Urinary bladder (tissue), 4 donors: ENCODE results near the gene CTPS1. TPM values are rescaled to one million over a fixed set of nuclear protein-coding genes. Genes with fewer than 3 reads are reported as not detected.

Experiments used
- DNase-seq: peaks from one replicate; pipeline ENCODE4 v3.0.0-alpha.2; 2015; ENCODE audit errors: extremely low spot score
- H3K27ac ChIP-seq: one replicate; pipeline ENCODE4 v1.5.1; 2013; ENCODE audit warnings: low read depth, mild to moderate bottlenecking, moderate library complexity
- H3K36me3 ChIP-seq: one replicate; pipeline ENCODE4 v1.6.1; 2013; ENCODE audit warnings: mild to moderate bottlenecking, moderate library complexity; ENCODE audit not compliant: insufficient read depth
- H3K4me1 ChIP-seq: one replicate; pipeline ENCODE4 v1.6.1; 2013; ENCODE audit warnings: mild to moderate bottlenecking, moderate library complexity; ENCODE audit not compliant: insufficient read depth
- H3K4me3 ChIP-seq: one replicate; pipeline ENCODE4 v1.5.1; 2013; ENCODE audit warnings: low read depth, low read length
- WGBS: extraction: QIAGEN DNeasy Blood & Tissue Kit; methylation state at CpG from one replicate; pipeline ENCODE4 v1.1.7; 2013; 5-methylcytosine and 5-hydroxymethylcytosine counted together
- polyA plus RNA-seq: library from polyadenylated mRNA; stranded (reverse); fragments of 200-250 nt; gene quantifications from one replicate; pipeline ENCODE4 v1.2.3, GENCODE V29; 2013
- total RNA-seq: library from RNA; depleted of rRNA; stranded (reverse); fragments of >200 nt; gene quantifications from one replicate; pipeline ENCODE4 v1.2.3, GENCODE V29; 2014
- donor health status: healthy with polysubstance abuse.
- donor health status: healthy.

CTPS1 gene, protein sequence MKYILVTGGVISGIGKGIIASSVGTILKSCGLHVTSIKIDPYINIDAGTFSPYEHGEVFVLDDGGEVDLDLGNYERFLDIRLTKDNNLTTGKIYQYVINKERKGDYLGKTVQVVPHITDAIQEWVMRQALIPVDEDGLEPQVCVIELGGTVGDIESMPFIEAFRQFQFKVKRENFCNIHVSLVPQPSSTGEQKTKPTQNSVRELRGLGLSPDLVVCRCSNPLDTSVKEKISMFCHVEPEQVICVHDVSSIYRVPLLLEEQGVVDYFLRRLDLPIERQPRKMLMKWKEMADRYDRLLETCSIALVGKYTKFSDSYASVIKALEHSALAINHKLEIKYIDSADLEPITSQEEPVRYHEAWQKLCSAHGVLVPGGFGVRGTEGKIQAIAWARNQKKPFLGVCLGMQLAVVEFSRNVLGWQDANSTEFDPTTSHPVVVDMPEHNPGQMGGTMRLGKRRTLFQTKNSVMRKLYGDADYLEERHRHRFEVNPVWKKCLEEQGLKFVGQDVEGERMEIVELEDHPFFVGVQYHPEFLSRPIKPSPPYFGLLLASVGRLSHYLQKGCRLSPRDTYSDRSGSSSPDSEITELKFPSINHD
- total RNA-seq, result 22.9 TPM
- polyA plus RNA-seq, result 43.8 TPM

DNA sequence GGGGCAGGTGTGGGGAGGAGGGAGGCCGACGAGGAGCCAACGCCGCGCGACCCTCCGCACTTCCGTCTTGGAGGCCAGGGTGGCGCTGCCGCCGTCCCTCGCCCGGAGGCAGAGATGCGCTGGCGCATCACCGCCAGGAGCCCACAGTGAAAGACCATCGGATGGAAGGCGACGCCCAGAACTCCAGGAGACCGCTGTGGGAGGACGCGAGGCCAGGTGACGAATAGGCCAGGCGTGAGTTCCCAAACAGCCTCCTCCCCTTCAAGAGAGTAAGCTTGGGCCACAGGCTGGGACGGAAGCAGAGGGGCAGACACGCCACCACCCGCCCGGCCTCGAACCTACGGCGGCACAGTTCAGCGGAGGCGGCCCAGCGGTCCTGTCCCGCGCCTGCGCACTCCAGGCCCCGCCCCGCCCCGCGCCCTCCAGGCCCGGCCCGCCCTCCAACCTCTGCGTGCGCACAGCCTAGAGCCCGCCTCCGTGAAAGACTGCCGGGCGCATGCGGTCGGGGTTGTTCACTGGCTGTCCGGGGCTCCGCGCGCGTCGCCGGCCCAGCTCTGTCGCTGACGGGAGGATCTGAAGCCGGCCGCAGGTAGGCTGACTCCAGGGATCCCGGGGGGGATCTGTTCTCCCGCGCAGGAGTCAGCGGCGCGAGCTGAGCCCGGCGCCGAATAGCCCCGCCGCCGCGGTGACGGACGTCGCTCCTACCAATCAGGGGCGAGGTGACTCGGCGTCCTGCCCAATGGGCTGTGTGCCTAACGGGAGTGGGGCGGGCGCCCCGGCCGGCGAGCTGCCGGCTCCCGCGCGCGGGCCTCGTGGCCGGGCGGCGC is at the start of gene CTPS1:
Gene CTPS1 (plus strand): TSS at position 456 of the 827 bp plus-strand sequence. CDS start 3,595 bp downstream, outside the sequence.
- H3K4me1 ChIP-seq, result peaks cover 5% of the 10 kb centered on the region

DNA sequence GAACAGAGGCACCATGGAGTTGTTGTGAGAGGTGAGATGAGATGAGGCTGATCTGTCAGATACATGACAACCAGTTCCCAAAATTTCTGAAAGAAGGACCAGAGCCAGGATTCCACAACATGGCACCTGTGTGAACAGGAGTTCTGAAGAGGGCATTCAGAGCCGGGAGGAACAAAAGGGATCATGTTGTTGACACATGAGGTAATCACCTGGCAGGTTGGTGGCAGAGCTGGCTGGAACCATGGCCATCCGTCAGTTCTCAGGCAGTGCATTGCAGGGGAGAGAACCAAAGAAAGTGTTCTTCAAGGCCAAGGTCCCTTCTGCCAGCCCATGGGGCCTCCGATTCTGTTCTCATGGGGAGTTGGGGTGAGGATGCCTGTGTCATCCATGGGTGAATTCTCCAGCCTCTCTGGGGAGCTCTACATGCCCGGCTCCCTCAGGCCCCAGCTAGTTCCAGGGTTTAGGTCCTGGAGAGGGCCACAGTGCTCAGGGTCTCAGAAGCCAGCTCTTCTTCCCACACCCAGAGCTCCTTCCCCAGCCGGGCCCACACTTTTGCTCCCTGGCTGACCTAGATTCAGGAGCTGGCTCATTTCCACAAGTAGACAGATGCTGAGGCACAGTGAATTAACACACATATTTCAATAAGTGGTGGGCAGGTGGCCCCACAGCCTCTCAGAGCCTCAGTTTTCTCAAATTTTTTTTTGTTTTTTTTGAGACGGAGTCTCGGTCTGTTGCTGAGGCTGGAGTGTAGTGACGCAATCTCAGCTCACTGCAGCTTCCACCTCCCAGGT is 49.1 kb upstream of the CTPS1 start:
- H3K36me3 ChIP-seq, result no peaks in the 10 kb centered on the region
- WGBS, result 88% methylated on average over 8 of the region's 8 CpGs
- H3K4me3 ChIP-seq, result no peak overlapping the region
- DNase-seq, result no peak
- H3K4me1 ChIP-seq, result no peaks in the 10 kb centered on the region
- no peak overlapping the region for H3K27ac ChIP-seq

More for the DNA sequence above, at the start of gene CTPS1:
- Histone ChIP-seq H3K27ac (peak within 1 kb of the TSS; percentile 84), H3K4me3 (peak within 1 kb of the TSS; percentile 65), H3K36me3 (no peaks in the 10 kb centered on the region)
- under 1% methylated on average over 96 of the region's 96 CpGs for WGBS
- DNase-seq, result peak; percentile 84

DNA sequence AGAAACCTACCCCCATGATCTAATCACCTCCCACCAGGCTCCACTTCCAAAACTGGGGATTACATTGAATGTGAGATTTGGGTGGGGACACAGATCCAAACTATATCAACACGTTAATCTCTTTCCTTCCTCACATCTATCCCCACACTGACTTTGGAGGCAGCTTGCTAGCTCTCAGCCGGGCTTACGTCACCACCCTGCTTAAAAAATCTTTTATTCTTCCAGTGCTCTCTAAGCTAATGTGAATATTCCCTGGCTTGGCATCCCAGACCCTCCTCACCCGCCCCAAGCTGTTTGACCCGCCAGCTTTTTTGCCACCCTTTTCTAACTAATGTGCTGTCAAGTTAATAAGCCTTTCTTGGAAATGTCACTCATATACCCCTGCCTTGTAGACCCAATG is 47.9 kb upstream of the CTPS1 start:
- Histone ChIP-seq H3K27ac (no peak overlapping the region), H3K36me3 (no peaks in the 10 kb centered on the region), H3K4me1 (no peaks in the 10 kb centered on the region), H3K4me3 (no peak overlapping the region)
- 84% methylated on average over 5 of the region's 5 CpGs for WGBS
- DNase-seq, result no peak

DNA sequence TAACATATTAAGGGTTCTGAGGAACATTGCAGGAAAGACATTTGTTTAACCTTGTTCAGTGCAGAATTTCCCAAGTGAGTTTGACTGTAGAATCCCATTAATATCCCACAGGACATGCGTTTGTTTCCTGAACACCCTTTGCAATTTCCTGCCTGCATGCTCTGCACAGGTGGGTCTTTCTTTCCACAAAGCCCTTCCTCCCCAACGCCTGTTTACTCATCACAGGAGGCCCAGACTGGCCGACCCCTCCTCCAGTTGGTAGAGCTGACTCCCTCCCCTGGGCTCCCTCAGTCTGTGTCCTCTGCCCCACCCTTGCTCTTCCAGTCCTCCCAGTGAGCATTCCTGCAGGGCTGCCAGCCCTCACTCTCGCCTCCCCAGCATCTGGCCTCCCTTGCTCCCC is 47.5 kb upstream of the CTPS1 start:
- no peak for DNase-seq
- Histone ChIP-seq H3K4me3 (no peak overlapping the region), H3K27ac (no peak overlapping the region), H3K36me3 (no peaks in the 10 kb centered on the region), H3K4me1 (no peaks in the 10 kb centered on the region)
- 49% methylated on average over 4 of the region's 4 CpGs for WGBS

DNA sequence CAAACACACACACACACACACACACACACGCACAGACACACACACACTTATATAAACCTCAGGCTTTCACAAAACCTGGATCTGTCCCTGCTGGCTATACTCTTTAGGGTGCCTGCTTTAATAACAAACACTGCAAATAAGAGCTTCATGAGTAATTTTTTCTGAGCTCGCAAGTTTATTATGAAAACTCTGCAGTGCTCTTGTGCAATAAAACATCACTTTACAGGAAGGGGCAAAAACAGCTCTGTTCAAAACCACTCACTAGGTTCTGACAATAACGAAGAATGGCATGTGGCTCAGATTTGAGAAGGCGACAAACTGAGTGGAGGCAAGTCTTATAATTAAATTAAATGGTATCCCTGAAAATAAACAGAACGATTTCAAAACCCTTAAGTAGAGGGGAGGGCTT is 42.6 kb upstream of the CTPS1 start:
- DNase-seq, result no peak
- Histone ChIP-seq H3K4me3 (no peak overlapping the region), H3K27ac (no peak overlapping the region), H3K36me3 (no peaks in the 10 kb centered on the region), H3K4me1 (no peaks in the 10 kb centered on the region)
- 72% methylated on average over 5 of the region's 5 CpGs for WGBS

DNA sequence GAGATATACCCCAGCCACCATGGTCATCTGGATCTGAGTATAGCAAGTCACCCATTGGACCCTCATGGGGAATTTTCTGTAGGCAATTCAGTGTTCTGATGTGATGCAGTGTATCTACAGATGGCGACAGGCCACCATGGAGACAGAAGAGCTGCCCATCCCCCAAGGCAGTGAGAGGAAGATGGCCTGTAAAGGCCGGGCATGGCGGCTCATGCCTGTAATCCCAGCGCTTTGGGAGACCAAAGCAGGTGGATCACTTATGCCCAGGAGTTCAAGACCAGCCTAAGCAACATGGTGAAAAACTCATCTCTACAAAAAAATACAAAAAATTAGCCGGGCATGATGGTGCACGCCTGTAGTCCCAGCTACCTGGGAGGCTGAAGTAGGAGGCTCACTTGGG is 41.1 kb upstream of the CTPS1 start:
- 95% methylated on average over 6 of the region's 6 CpGs for WGBS
- no peak for DNase-seq
- Histone ChIP-seq H3K27ac (no peak overlapping the region), H3K4me1 (no peaks in the 10 kb centered on the region), H3K36me3 (no peaks in the 10 kb centered on the region), H3K4me3 (no peak overlapping the region)

DNA sequence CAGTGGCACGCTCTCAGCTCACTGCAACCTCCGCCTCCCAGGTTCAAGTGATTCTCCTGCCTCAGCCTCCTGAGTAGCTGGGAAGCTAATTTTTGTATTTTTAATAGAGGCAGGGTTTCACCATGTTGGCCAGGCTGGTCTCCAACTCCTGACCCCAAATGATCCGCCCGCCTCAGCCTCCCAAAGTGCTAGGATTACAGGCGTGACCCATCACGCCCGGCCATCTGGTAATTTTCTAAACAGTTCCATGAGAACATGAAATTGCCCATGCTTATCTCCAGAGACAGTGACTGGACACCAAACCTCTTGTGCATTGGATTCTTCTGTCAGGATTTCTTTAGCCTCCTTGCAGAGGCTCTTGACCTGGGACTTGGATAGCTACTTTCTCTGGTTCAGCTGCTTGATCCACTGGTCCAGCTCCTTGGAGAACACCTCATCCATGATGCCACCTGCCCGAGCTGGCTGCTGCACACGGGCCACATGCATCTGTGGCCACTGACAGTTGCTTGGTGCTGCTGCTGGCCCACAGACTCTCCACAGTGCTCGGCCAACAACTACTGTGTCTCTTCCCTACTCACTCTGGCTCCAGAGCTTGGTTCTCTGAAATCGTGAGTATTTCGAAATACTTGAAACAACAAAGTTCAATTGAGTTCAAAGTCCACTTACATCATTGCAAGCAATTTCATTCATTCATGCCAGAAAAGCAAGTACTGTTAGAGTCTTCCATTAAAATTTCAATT is 40.0 kb upstream of the CTPS1 start:
- WGBS, result 60% methylated on average over 12 of the region's 12 CpGs
- no peak for DNase-seq

DNA sequence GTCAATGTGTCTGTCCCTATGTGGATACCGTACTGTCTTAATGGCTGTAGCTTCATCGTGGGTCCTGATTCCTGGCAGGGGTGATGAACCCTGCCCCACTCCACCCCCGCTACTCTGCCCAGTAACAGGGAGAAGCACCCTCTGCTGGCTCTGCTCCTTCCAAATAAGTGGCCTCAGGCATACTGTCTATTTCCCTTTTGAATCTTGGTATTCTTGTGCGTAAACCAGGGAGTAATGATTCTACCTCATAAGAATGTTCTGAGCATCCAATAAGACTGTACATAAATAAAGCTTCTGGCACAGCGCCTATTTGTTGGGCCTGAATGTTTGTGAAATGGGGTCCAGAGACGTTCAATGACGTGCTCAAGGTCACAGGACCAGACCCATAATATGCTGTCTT is 35.2 kb upstream of the CTPS1 start:
- DNase-seq, result no peak
- Histone ChIP-seq H3K36me3 (no peaks in the 10 kb centered on the region), H3K4me3 (no peak overlapping the region), H3K4me1 (no peaks in the 10 kb centered on the region), H3K27ac (no peak overlapping the region)
- WGBS, result 31% methylated on average over 7 of the region's 7 CpGs

More for the DNA sequence above, 40.0 kb upstream of the CTPS1 start:
- no peak overlapping the region for H3K27ac ChIP-seq
- no peak overlapping the region for H3K4me3 ChIP-seq
- no peaks in the 10 kb centered on the region for H3K4me1 ChIP-seq
- no peaks in the 10 kb centered on the region for H3K36me3 ChIP-seq

DNA sequence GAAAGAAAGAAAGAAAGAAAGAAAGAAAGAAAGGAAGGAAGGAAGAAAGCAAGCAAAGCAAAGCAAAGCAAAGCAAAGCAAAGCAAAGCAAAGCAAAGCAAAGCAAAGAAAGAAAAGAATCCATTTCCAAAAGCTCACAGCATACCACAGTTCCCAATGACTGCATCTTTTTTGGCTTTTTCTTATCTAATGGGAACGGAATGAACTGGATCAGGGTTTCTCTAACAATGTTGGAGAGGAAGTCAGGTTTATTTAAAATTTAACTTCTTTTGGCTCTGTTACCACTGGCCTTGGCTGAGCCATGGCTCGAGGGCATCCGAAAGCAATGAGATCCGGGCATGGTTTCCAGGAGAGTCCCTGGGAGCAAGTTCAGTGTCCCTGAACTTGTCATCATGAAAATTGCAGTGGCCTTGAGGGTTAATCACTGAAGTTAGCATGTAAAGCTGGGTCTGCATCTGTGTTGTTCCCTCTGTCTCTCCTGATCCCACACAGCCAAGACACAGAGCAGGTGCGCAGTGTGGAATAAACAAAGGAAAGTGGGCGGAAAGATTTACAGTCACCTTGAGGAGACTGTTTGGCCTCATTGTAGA is 34.6 kb upstream of the CTPS1 start:
- 35% methylated on average over 6 of the region's 6 CpGs for WGBS
- DNase-seq, result no peak
- H3K4me3 ChIP-seq, result no peak overlapping the region
- no peaks in the 10 kb centered on the region for H3K36me3 ChIP-seq
- H3K27ac ChIP-seq, result no peak overlapping the region
- no peaks in the 10 kb centered on the region for H3K4me1 ChIP-seq

DNA sequence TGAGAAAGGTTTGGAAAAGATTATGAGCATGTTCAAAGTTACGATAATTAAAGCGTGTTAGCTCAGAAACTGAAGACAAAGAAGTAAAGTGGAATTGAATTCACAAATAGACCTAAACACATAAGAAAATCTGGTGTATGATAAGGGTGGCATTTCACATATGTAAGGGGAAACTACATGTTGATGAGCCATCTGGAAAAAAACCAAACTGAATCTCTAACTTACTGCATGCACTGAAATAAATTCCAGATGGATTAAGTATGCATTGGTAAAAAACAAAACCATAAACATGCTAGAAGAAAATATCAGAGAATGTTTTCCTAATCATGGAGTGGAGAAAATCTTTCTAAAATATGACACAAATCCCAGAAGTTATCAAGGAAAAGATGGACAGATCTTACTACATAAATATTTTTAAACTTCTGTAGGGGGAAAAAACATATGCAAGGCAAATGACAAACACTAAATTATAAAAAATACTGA is 34.0 kb upstream of the CTPS1 start:
- Histone ChIP-seq H3K36me3 (no peaks in the 10 kb centered on the region), H3K27ac (no peak overlapping the region), H3K4me3 (no peak overlapping the region), H3K4me1 (no peaks in the 10 kb centered on the region)
- WGBS, result 50% methylated on average over 2 of the region's 2 CpGs
- DNase-seq, result no peak

DNA sequence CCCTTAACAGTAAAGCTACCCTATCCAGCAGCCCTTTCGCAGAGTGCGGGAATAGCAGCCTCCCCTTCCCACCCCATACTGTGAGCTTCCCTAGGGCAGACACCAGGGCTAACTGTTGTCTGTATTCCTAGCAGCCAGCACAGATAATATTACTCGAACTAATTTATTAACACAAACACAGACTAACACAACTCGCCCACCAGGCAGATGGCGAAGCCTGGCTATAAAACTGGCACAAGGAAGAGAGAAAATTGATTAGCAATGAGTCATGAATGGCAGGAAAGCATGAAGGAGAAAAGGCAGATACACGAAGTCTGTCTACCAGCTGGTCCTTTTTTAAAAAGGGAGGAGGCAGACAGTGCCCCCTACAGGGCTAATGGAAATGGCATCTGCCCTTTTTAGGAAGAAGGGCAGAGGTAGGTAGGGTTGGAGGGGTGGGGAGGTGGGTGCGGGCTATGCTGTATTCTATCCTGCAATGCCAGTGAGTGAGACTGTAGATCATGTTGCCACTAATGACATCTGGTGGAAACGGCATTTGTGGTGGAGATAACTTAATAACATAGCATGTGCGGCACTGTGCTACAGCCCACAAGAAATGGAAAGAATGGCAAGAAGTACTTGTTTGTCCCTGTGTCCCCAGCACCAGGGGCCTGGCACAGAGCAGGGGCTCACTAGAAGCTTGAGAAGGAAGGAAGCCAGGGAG is 30.6 kb upstream of the CTPS1 start:
- Histone ChIP-seq H3K4me1 (no peaks in the 10 kb centered on the region), H3K4me3 (no peak overlapping the region), H3K27ac (no peak overlapping the region), H3K36me3 (no peaks in the 10 kb centered on the region)
- 50% methylated on average over 9 of the region's 9 CpGs for WGBS
- DNase-seq, result no peak

DNA sequence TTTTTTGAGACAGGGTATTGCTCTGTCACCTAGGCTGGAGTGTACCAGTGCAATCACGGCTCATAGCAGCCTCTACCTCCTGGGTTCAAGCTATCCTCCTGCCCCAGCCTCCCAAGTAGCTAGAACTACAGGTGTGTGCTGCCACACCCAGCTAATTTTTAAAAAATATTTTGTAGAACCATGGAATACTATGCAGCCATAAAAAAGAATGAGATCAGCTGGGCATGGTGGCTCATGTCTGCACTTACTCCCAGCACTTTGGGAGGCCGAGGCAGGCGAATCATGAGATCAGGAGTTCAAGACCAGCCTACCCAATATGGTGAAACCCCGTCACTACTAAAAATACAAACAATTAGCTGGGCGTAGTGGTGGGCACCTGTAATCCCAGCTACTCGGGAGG is 29.9 kb upstream of the CTPS1 start:
- Histone ChIP-seq H3K4me3 (no peak overlapping the region), H3K4me1 (no peaks in the 10 kb centered on the region), H3K27ac (no peak overlapping the region), H3K36me3 (no peaks in the 10 kb centered on the region)
- WGBS, result 95% methylated on average over 6 of the region's 6 CpGs
- no peak for DNase-seq
